Stimulated activated CD8-positive, alpha-beta memory T cell treated with anti-CD3 and anti-CD28 coated beads, Interleukin-12 subunit alpha, Interleukin-12 subunit beta, amount 100 ng/mL, for 24 hours (primary cell): Measurements from ENCODE around the gene SEC22B.
"Not testable (repeated sequence)": the region's sequence is repeated elsewhere in the genome, so short reads cannot be mapped to it uniquely, and the experiment has no call there.

ENCODE experiments used
- DNase-seq: peaks from one replicate; pipeline ENCODE4 v3.0.0-alpha.2; 2020; ENCODE audit errors: extremely low read depth

Gene SEC22B

GRCh38 chr1:120116094-120116493 is 60.2 kb downstream of the SEC22B start:
- DNase-seq, result not testable (repeated sequence)

DNA sequence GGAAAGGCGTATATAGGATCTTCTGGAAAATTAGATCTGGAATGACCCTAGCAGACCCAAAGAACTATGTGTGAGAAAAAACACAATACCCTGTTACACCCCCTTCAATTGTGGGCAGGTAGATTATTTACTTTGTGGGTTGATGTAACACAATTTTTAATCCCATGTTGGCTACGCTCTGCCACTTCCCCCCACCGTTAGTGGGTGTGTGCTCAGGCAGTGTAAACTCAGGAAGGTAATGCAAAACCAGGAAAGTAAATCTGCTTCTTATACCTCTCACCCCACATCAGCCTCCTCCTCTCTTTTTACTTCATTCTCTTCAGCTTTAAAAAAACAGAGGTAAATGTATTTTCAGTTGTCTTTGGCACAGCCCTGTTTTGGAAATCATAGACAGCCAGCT is 63.2 kb downstream of the SEC22B start:
- DNase-seq, result not testable (repeated sequence)

GRCh38 chr1:120112212-120112611 is 64.1 kb downstream of the SEC22B start:
- DNase-seq, result not testable (repeated sequence)

GRCh38 chr1:120111771-120112170 is 64.5 kb downstream of the SEC22B start:
- DNase-seq, result not testable (repeated sequence)

DNA sequence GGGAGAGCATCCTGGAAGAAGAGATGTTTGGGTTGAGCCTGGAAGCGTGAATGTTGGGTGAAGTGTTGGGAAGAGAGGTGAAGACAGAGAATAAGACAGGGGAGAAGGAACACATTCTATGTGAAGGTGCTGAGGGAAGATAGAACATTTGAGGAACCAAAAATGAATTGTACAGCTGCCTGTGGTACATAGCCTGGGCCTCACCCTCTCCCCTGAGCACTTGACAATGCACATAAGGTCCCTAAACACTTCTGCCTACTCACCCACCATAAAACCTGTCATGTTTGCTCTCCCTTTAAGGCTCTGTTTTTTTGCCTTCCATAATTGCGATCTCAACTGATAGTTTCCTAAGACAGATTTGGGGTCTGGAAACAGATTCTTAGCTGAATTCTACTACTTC is 65.3 kb downstream of the SEC22B start:
- not testable (repeated sequence) for DNase-seq

GRCh38 chr1:120109656-120110055 is 66.7 kb downstream of the SEC22B start:
- not testable (repeated sequence) for DNase-seq

DNA sequence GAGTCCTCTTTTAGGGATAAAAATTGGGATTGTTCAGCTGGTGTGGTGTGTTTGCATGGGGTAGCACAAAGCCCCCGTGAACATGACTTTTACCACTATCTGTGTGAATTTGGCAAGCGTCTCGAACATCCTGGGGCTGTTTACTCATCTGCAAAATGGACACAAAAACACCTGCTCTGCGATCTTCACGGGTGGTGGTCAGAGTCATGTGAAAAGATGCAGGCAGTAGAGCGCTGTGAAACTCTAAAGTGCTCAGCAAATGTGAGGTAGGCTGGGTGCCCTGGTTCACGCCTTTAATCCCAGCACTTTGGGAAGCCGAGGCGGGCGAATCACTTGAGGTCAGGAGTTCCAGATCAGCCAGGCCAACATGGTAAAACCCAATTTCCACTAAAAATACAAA is 67.1 kb downstream of the SEC22B start:
- not testable (repeated sequence) for DNase-seq

DNA sequence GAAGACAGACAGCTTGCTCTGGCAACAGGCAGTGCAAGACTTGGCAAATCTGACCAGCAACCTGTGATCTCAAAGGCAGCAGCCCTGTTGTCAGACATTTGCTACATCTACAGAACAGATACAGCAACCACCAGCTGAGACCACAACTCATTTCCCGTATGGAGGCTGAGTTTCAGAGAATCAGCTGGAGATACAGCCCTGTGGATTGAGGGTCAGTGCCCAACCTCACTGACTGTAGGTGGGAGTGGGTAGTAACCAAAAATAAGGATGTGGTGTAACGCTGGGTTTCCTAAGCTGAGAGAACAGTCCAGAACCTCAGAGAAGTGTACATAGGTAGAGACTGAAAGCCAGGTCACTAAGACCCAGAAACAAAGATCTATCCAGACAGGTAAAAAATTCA is 71.0 kb downstream of the SEC22B start:
- not testable (repeated sequence) for DNase-seq

DNA sequence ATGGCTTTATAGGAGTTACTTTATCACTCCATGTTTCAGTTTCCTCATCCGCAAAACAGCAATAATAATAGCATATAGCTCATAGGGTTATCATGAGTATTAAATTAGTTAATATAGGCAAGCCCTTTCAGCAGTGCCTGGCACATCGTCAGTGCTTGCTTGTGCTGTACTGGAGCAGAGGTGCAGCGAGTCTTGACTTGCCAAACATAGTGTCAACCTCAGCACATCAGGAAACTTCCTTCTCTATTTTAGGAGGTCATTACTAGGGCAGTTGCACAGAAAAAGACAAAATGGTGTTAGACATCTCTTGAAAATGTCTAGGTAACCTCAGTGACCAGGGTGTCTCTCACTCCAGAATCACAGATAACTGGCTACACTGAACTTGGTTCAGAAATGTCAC is 72.6 kb downstream of the SEC22B start:
- not testable (repeated sequence) for DNase-seq

- not testable (repeated sequence) for DNase-seq
Observed at GRCh38 chr1:120101593-120101992, 74.7 kb downstream of the SEC22B start.
